TTC549 (cell line): ENCODE measurements around the gene PRKD3.

ENCODE experiments used
- FAIRE-seq: peaks from 2 replicates; lab custom pipeline; 2012; peaks lifted over from hg19 to GRCh38; lab: Jason Lieb, UNC

The PRKD3 gene

GRCh38 chr2:37324786-37325624, at the start of gene PRKD3:
TSS of gene PRKD3 (minus strand) at chr2:37324833. CDS start at chr2:37316524, 8,309 bp downstream.
- no peak for FAIRE-seq

- FAIRE-seq: no peak
These were observed 47.4 kb upstream of the PRKD3 start for GRCh38 chr2:37372000-37372399.

GRCh38 chr2:37370666-37371065, 46.0 kb upstream of the PRKD3 start:
- FAIRE-seq: no peak

GRCh38 chr2:37367984-37368383, 43.4 kb upstream of the PRKD3 start:
- FAIRE-seq: no peak

- no peak for FAIRE-seq
These were observed 42.7 kb upstream of the PRKD3 start for GRCh38 chr2:37367310-37367709.

GRCh38 chr2:37366773-37367172, 42.1 kb upstream of the PRKD3 start:
- FAIRE-seq: no peak

- no peak for FAIRE-seq
These were observed 41.0 kb upstream of the PRKD3 start for GRCh38 chr2:37365669-37366068.

GRCh38 chr2:37364351-37364750, 39.7 kb upstream of the PRKD3 start:
- no peak for FAIRE-seq

GRCh38 chr2:37361994-37362698, 37.5 kb upstream of the PRKD3 start:
- no peak for FAIRE-seq

GRCh38 chr2:37361216-37361815, 36.7 kb upstream of the PRKD3 start:
- no peak for FAIRE-seq

GRCh38 chr2:37358466-37358865, 33.8 kb upstream of the PRKD3 start:
- FAIRE-seq: no peak

GRCh38 chr2:37357530-37357929, 32.9 kb upstream of the PRKD3 start:
- FAIRE-seq: no peak

- FAIRE-seq: no peak
These were observed 32.4 kb upstream of the PRKD3 start for GRCh38 chr2:37357069-37357468.

GRCh38 chr2:37356299-37356698, 31.7 kb upstream of the PRKD3 start:
- FAIRE-seq: no peak

GRCh38 chr2:37355735-37356134, 31.1 kb upstream of the PRKD3 start:
- FAIRE-seq: no peak

- no peak for FAIRE-seq
These were observed 29.9 kb upstream of the PRKD3 start for GRCh38 chr2:37354531-37354930.

GRCh38 chr2:37350034-37350433, 25.4 kb upstream of the PRKD3 start:
- FAIRE-seq: no peak

- no peak for FAIRE-seq
These were observed 24.7 kb upstream of the PRKD3 start for GRCh38 chr2:37349231-37349860.

GRCh38 chr2:37348155-37348554, 23.5 kb upstream of the PRKD3 start:
- no peak for FAIRE-seq

GRCh38 chr2:37344453-37345361, 20.1 kb upstream of the PRKD3 start, which contains the start of gene QPCT:
TSS of gene QPCT (plus strand) at chr2:37344630. CDS start at chr2:37344732, 102 bp downstream.
- no peak for FAIRE-seq
